GM12865 (cell line): ENCODE measurements around the gene MRTO4.
"Not testable (repeated sequence)": the region's sequence is repeated elsewhere in the genome, so short reads cannot be mapped to it uniquely, and the experiment has no call there.

Experiments used
- DNase-seq: peaks from one replicate; pipeline ENCODE4 v3.0.0; 2010; ENCODE audit warnings: low read depth
- H3K4me3 ChIP-seq: 2 replicates; pipeline ENCODE4 v1.5.1; 2011; ENCODE audit warnings: mild to moderate bottlenecking, low read depth, low read length, control low read depth
- CTCF ChIP-seq: IDR thresholded peaks from 2 replicates; pipeline ENCODE4 v1.5.1; 2011; ENCODE audit warnings: low read length, control low read depth, low read depth, inconsistent platforms; ENCODE audit not compliant: insufficient read depth; ENCODE audit errors: missing control alignments

The MRTO4 gene

GRCh38 chr1:19262047-19262446 lies 10.4 kb downstream of the MRTO4 start:
- TF ChIP-seq CTCF = no peak
- H3K4me3 ChIP-seq = no peak overlapping the region
- DNase-seq = no peak

GRCh38 chr1:19262744-19263143 lies 11.1 kb downstream of the MRTO4 start:
- no peak for DNase-seq
- no peak for TF ChIP-seq CTCF
- no peak overlapping the region for H3K4me3 ChIP-seq

GRCh38 chr1:19268445-19268844 lies 16.8 kb downstream of the MRTO4 start:
- DNase-seq = no peak
- TF ChIP-seq CTCF = no peak
- no peak overlapping the region for H3K4me3 ChIP-seq

GRCh38 chr1:19269427-19270342 lies 18.1 kb downstream of the MRTO4 start:
- DNase-seq, H3K4me3 ChIP-seq: not testable (repeated sequence)

- not testable (repeated sequence) for DNase-seq, H3K4me3 ChIP-seq
These were observed 18.7 kb downstream of the MRTO4 start for GRCh38 chr1:19270343-19270730.

- TF ChIP-seq CTCF = no peak
- H3K4me3 ChIP-seq = no peak overlapping the region
- DNase-seq = no peak
These were observed 20.5 kb downstream of the MRTO4 start for GRCh38 chr1:19272064-19272463.

GRCh38 chr1:19273106-19273843 lies 21.7 kb downstream of the MRTO4 start:
- no peak for TF ChIP-seq CTCF
- DNase-seq = no peak
- no peak overlapping the region for H3K4me3 ChIP-seq

- H3K4me3 ChIP-seq, DNase-seq: not testable (repeated sequence)
These were observed 22.4 kb downstream of the MRTO4 start for GRCh38 chr1:19273844-19274531.
